GM10248 (cell line): Measurements from ENCODE around the gene ADAMTSL1.

Source experiments
- CTCF ChIA-PET: fragments of 300-600 bp; sonication (Branson Sonifier 250); formaldehyde crosslinking; extraction: SDS; loops from one replicate; lab custom pipeline; 2021; ENCODE audit warnings: antibody characterized with exemption; lab: Yijun Ruan, JAX
- POLR2A ChIA-PET: fragments of 350-650 bp; sonication (Branson Sonifier 250); formaldehyde crosslinking; extraction: SDS; loops from one replicate; lab custom pipeline; 2020; ENCODE audit warnings: antibody characterized with exemption; lab: Yijun Ruan, JAX
- DNase-seq: peaks from one replicate; pipeline ENCODE4 v3.0.0; 2012; ENCODE audit errors: extremely low spot score
- CTCF ChIP-seq: IDR thresholded peaks from 2 replicates; pipeline ENCODE4 v1.5.1; 2012; ENCODE audit warnings: mild to moderate bottlenecking, low read depth; ENCODE audit errors: extremely low read depth, missing control alignments, control extremely low read depth

ADAMTSL1 gene

DNA sequence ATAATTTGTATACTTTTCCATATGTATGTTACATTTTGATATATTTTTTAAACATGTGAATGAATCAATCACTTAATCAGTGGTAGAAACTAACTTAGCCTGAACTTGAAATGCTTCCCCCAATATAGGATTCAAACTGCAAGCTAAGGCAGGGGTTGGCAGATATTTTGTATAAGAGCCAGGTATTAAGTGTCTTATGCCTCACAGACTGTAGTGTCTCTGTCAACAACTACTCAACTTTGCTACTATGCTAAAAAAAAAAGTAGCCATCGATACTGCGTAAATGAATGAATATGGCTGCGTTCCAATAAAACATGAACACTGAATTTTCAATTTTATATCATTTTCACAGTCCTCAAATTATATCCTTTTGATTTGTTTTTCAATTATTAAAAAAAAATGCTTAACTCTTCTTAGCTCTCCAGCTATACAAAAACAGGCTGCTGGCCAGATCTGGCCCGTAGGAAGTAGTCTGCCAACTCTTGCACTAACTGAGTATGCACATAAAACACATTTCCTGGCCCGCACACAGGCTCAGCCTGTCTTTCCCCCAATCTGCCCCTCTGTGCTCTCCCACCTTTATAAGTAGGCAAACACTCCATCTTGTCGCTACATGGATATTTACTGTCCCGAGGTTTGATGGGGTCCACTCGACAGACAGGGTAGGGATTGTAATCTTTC lies 467.2 kb downstream of the ADAMTSL1 start:
- ChIA-PET POLR2A (no interaction called here), CTCF (no interaction called here)
- DNase-seq: no peak
- no peak for TF ChIP-seq CTCF

GRCh38 chr9:18942801-18943200 lies 468.8 kb downstream of the ADAMTSL1 start:
- ChIA-PET CTCF (interaction anchor here (1.1 kb wide), 1 partner anchor 687 kb away, joined by 4 read pairs; no protein-coding TSS in a partner anchor), POLR2A (no interaction called here)
- no peak for DNase-seq
- TF ChIP-seq CTCF: no peak

GRCh38 chr9:18947892-18948339 lies 474.0 kb downstream of the ADAMTSL1 start:
- ChIA-PET CTCF (no interaction called here), POLR2A (no interaction called here)
- no peak for DNase-seq
- TF ChIP-seq CTCF: no peak

DNA sequence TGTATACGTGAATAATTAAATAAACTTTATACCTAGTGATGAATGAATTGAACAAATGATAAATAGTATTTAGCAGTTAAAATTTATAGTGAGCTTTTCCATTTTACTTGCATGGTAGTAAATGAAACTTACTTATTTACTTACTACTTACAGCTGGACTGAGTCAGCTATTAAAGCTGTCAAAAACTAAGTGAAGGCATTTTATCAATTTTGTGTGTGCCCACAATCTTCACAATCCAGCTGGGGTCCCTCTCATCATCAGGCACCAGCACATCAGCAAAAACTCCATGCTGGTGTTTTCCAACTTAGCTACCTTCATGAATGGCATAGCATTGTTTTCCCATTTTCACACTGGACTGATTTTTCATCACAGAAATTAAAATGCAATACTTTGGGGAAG lies 478.0 kb downstream of the ADAMTSL1 start:
- no peak for TF ChIP-seq CTCF
- CTCF ChIA-PET: no interaction called here
- POLR2A ChIA-PET: no interaction called here
- DNase-seq: no peak

DNA sequence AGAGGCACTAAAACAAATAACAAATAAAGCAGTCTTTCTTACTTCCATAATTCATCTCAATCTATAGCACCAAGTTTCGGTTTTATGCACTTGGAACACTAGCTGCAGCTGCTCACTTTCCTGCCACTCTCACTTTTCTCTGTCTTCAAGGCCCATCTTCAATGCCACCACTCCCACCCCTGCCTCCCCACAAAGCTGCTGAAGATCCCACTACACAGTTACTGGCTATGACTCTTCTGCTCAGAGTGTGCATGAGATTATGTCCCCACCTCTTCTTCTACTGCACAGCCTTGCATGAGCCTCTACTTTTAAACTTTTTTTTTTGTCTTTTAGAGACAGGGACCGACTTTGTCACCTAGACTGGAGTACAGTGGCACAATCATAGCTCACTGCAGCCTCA lies 481.7 kb downstream of the ADAMTSL1 start:
- no peak for DNase-seq
- CTCF ChIA-PET: no interaction called here
- TF ChIP-seq CTCF: no peak
- POLR2A ChIA-PET: no interaction called here
